Skin of body (tissue), 2 donors: Measurements from ENCODE around the gene ZNF521. TPM values are rescaled to one million over a fixed set of nuclear protein-coding genes. Genes with fewer than 3 reads are reported as not detected.

Source experiments
- DNase-seq: peaks from one replicate; lab custom pipeline; 2025; lab: John Stamatoyannopoulos, UW
- total RNA-seq: library from RNA; depleted of rRNA; stranded (reverse); fragments of >200 nt; gene quantifications from one replicate; pipeline ENCODE4 v1.2.3, GENCODE V29; 2014

ZNF521 gene
- total RNA-seq, 1 donor from 2014 or later = 35.3 TPM

- no peak for DNase-seq
These were observed 219.0 kb downstream of the ZNF521 start for GRCh38 chr18:25132786-25133496.

GRCh38 chr18:25126751-25127150, 225.2 kb downstream of the ZNF521 start:
- DNase-seq = no peak

- no peak for DNase-seq
These were observed 226.3 kb downstream of the ZNF521 start for GRCh38 chr18:25125680-25126079.

GRCh38 chr18:25123438-25124232, 228.3 kb downstream of the ZNF521 start:
- DNase-seq = no peak

- DNase-seq = no peak
These were observed 230.5 kb downstream of the ZNF521 start for GRCh38 chr18:25121442-25121841.

GRCh38 chr18:25113566-25113965, 238.4 kb downstream of the ZNF521 start:
- DNase-seq = no peak

- DNase-seq = no peak
These were observed 239.0 kb downstream of the ZNF521 start for GRCh38 chr18:25112821-25113434.

GRCh38 chr18:25111377-25112288, 240.3 kb downstream of the ZNF521 start:
- no peak for DNase-seq

GRCh38 chr18:25109484-25109883, 242.5 kb downstream of the ZNF521 start:
- DNase-seq = no peak

GRCh38 chr18:25103468-25104155, 248.4 kb downstream of the ZNF521 start:
- no peak for DNase-seq

- peak; percentile 5 for DNase-seq
These were observed 249.3 kb downstream of the ZNF521 start for GRCh38 chr18:25102662-25103061.

- no peak for DNase-seq
These were observed 251.5 kb downstream of the ZNF521 start for GRCh38 chr18:25100418-25100817.

GRCh38 chr18:25099895-25100294, 252.1 kb downstream of the ZNF521 start:
- DNase-seq = no peak

GRCh38 chr18:25097569-25098056, 254.4 kb downstream of the ZNF521 start:
- no peak for DNase-seq

- no peak for DNase-seq
These were observed 254.9 kb downstream of the ZNF521 start for GRCh38 chr18:25097057-25097456.

GRCh38 chr18:25093141-25093540, 258.8 kb downstream of the ZNF521 start:
- DNase-seq = no peak

GRCh38 chr18:25089470-25089869, 262.5 kb downstream of the ZNF521 start:
- no peak for DNase-seq

GRCh38 chr18:25086876-25087275, 265.1 kb downstream of the ZNF521 start:
- DNase-seq = no peak

- no peak for DNase-seq
These were observed 271.0 kb downstream of the ZNF521 start for GRCh38 chr18:25081001-25081400.

GRCh38 chr18:25080211-25080610, 271.8 kb downstream of the ZNF521 start:
- no peak for DNase-seq
